HepG2 (cell line): ENCODE data around the gene RMDN2.

Experiments used
- CCAR2 ChIP-seq: fragments of 200-400 bp; formaldehyde crosslinking; optimal IDR thresholded peaks from 2 replicates; pipeline ENCODE3; 2018; ENCODE audit warnings: low read depth, mild to moderate bottlenecking, low read length, moderate library complexity
- JUND ChIP-seq: sonication (generic); formaldehyde crosslinking; IDR thresholded peaks from 2 replicates; pipeline ENCODE4 v1.8.0; 2022; ENCODE audit warnings: mild to moderate bottlenecking, missing genetic modification reagents
- KDM5A ChIP-seq: fragments of 200-600 bp; sonication (generic); IDR thresholded peaks from 2 replicates; pipeline ENCODE4 v1.7.0; 2018; ENCODE audit warnings: antibody characterized with exemption, mild to moderate bottlenecking, low read length, borderline replicate concordance
- POLR2A ChIP-seq, 2 experiments: IDR thresholded peaks; 2 replicates each; pipeline ENCODE4 v1.6.1; 2011; ENCODE audit warnings: low read depth in 2 of 2, low read length in 2 of 2, mild to moderate bottlenecking in 1 of 2, moderate library complexity in 1 of 2; ENCODE audit not compliant: insufficient read depth in 1 of 2
- REST ChIP-seq, 2 experiments: IDR thresholded peaks; 2 replicates each; pipeline ENCODE4 v1.6.1; 2011 to 2012; ENCODE audit warnings: low read length in 2 of 2, borderline replicate concordance in 1 of 2, low read depth in 1 of 2, mild to moderate bottlenecking in 1 of 2, moderate library complexity in 1 of 2
- TP53 ChIP-seq: sonication (generic); formaldehyde crosslinking; conservative IDR thresholded peaks from 2 replicates; pipeline ENCODE4 v1.4.0; 2020; ENCODE audit warnings: missing genetic modification reagents
- ZBTB33 ChIP-seq: sonication (generic); formaldehyde crosslinking; IDR thresholded peaks from 2 replicates; pipeline ENCODE4 v1.4.0; 2020; ENCODE audit warnings: missing genetic modification reagents
- ZNF143 ChIP-seq: sonication (generic); formaldehyde crosslinking; IDR thresholded peaks from 2 replicates; pipeline ENCODE4 v1.4.0; 2020; ENCODE audit warnings: missing genetic modification reagents
- ZNF234 ChIP-seq: sonication (generic); formaldehyde crosslinking; conservative IDR thresholded peaks from 2 replicates; pipeline ENCODE4 v1.5.1; 2020; ENCODE audit warnings: mild to moderate bottlenecking, missing genetic modification reagents

GRCh38 chr2:38066421-38067115 is 141.5 kb downstream of the RMDN2 start:
- no peak for TF ChIP-seq JUND (CRISPR knock-in tag)
- no peak for TF ChIP-seq ZNF234 (CRISPR knock-in tag)
- no peak for TF ChIP-seq CCAR2
- TF ChIP-seq REST (IDR thresholded peaks at IDR 0.05; ENCODE audit: borderline replicate concordance in 1 of 2, low read depth in 1 of 2, low read length in 2 of 2): no peak
- TF ChIP-seq POLR2A (IDR thresholded peaks at IDR 0.05; ENCODE audit: insufficient read depth in 1 of 2, low read depth in 2 of 2, low read length in 2 of 2): no peak
- no peak for TF ChIP-seq ZNF143 (CRISPR knock-in tag)
- no peak for TF ChIP-seq ZBTB33 (CRISPR knock-in tag)
- TF ChIP-seq TP53 (CRISPR knock-in tag): no peak
- TF ChIP-seq KDM5A: no peak
